HUES64 (cell line): ENCODE results near the gene C5orf47.
A peak's percentile ranks its signal among the peaks of the same experiment; 100 is the strongest.

Experiments used
- H3K27ac ChIP-seq: 2 replicates; pipeline ENCODE4 v1.7.0; 2013; ENCODE audit warnings: low read depth, low read length, inconsistent platforms
- H3K27me3 ChIP-seq: 2 replicates; pipeline ENCODE4 v1.6.1; 2013; ENCODE audit warnings: mild to moderate bottlenecking, low read length; ENCODE audit not compliant: insufficient read depth
- H3K36me3 ChIP-seq: 2 replicates; pipeline ENCODE4 v1.6.1; 2013; ENCODE audit warnings: mild to moderate bottlenecking, low read length; ENCODE audit not compliant: insufficient read depth
- H3K4me1 ChIP-seq: 2 replicates; pipeline ENCODE4 v1.6.1; 2013; ENCODE audit warnings: mild to moderate bottlenecking, low read length, moderate library complexity; ENCODE audit not compliant: insufficient read depth
- H3K4me3 ChIP-seq: 2 replicates; pipeline ENCODE4 v1.5.1; 2013; ENCODE audit warnings: mild to moderate bottlenecking, low read length, moderate library complexity
- H3K9ac ChIP-seq: 2 replicates; pipeline ENCODE4 v1.6.1; 2013; ENCODE audit warnings: mild to moderate bottlenecking, low read depth, low read length
- H3K9me3 ChIP-seq: 2 replicates; pipeline ENCODE4 v1.6.1; 2013; ENCODE audit warnings: low read depth, low read length; ENCODE audit not compliant: insufficient read depth
- WGBS: fragments of 150-250, 120-280 bp; methylation state at CpG from one replicate; pipeline ENCODE4 v1.1.7; 2013; ENCODE audit warnings: missing lambda C conversion rate; 5-methylcytosine and 5-hydroxymethylcytosine counted together

C5orf47 gene

GRCh38 chr5:173960986-173961385, 28.0 kb upstream of the C5orf47 start:
- H3K4me1 ChIP-seq, result peaks cover 16% of the 10 kb centered on the region
- WGBS, result 100% methylated on average over 1 of the region's 2 CpGs

GRCh38 chr5:173961418-173961817, 27.6 kb upstream of the C5orf47 start:
- Histone ChIP-seq H3K4me1 (peaks cover 16% of the 10 kb centered on the region), H3K27me3 (no peaks in the 10 kb centered on the region), H3K36me3 (0 out of 2 replicates have a peak, but pooled peaks cover 6% of the 10 kb centered on the region), H3K9ac (no peak overlapping the region), H3K4me3 (no peak overlapping the region), H3K27ac (no peak overlapping the region), H3K9me3 (no peaks in the 10 kb centered on the region)
- WGBS, result no CpG with 5 or more reads among the region's 1 CpG

More at GRCh38 chr5:173960986-173961385, 28.0 kb upstream of the C5orf47 start:
- no peak overlapping the region for H3K4me3 ChIP-seq
- no peak overlapping the region for H3K27ac ChIP-seq
- no peaks in the 10 kb centered on the region for H3K27me3 ChIP-seq
- 0 out of 2 replicates have a peak, but pooled peaks cover 8% of the 10 kb centered on the region for H3K36me3 ChIP-seq
- H3K9ac ChIP-seq, result no peak overlapping the region
- H3K9me3 ChIP-seq, result no peaks in the 10 kb centered on the region

GRCh38 chr5:173962436-173962972, 26.5 kb upstream of the C5orf47 start:
- peaks cover 16% of the 10 kb centered on the region for H3K4me1 ChIP-seq
- H3K27ac ChIP-seq, result peak overlapping the region; percentile 56
- H3K9ac ChIP-seq, result 0 out of 2 replicates have a peak overlapping the region, but pooled peaks have one; percentile 13
- H3K36me3 ChIP-seq, result no peaks in the 10 kb centered on the region
- H3K27me3 ChIP-seq, result no peaks in the 10 kb centered on the region
- H3K9me3 ChIP-seq, result no peaks in the 10 kb centered on the region
- H3K4me3 ChIP-seq, result no peak overlapping the region
- 81% methylated on average over 3 of the region's 3 CpGs for WGBS

GRCh38 chr5:173963182-173963838, 25.7 kb upstream of the C5orf47 start:
- Histone ChIP-seq H3K9ac (peak overlapping the region; percentile 71), H3K9me3 (no peaks in the 10 kb centered on the region), H3K4me1 (peaks cover 22% of the 10 kb centered on the region), H3K4me3 (peak overlapping the region; percentile 25), H3K27me3 (no peaks in the 10 kb centered on the region), H3K36me3 (no peaks in the 10 kb centered on the region), H3K27ac (peak overlapping the region; percentile 85)
- WGBS, result 68% methylated on average over 10 of the region's 10 CpGs

GRCh38 chr5:173963867-173964441, 25.0 kb upstream of the C5orf47 start:
- Histone ChIP-seq H3K9ac (peak overlapping the region; percentile 71), H3K4me3 (peak overlapping the region; percentile 43)
- 85% methylated on average over 19 of the region's 19 CpGs for WGBS

GRCh38 chr5:173964506-173964905, 24.5 kb upstream of the C5orf47 start:
- Histone ChIP-seq H3K4me3 (peak overlapping the region; percentile 20; the same call in 1 of the 2 replicates), H3K9me3 (no peaks in the 10 kb centered on the region), H3K36me3 (no peaks in the 10 kb centered on the region), H3K27me3 (no peaks in the 10 kb centered on the region), H3K4me1 (peaks cover 30% of the 10 kb centered on the region), H3K9ac (no peak overlapping the region), H3K27ac (no peak overlapping the region)
- 89% methylated on average over 1 of the region's 1 CpG for WGBS

More at GRCh38 chr5:173963867-173964441, 25.0 kb upstream of the C5orf47 start:
- H3K36me3 ChIP-seq, result no peaks in the 10 kb centered on the region
- peak overlapping the region; percentile 85 for H3K27ac ChIP-seq
- H3K9me3 ChIP-seq, result no peaks in the 10 kb centered on the region
- H3K4me1 ChIP-seq, result peaks cover 24% of the 10 kb centered on the region
- no peaks in the 10 kb centered on the region for H3K27me3 ChIP-seq

- H3K27ac ChIP-seq, result no peak overlapping the region
- 84% methylated on average over 4 of the region's 4 CpGs for WGBS
- H3K27me3 ChIP-seq, result no peaks in the 10 kb centered on the region
- no peaks in the 10 kb centered on the region for H3K36me3 ChIP-seq
- H3K4me3 ChIP-seq, result no peak overlapping the region
- no peak overlapping the region for H3K9ac ChIP-seq
- no peaks in the 10 kb centered on the region for H3K9me3 ChIP-seq
- peaks cover 46% of the 10 kb centered on the region for H3K4me1 ChIP-seq
Measured at GRCh38 chr5:173967241-173967640, 21.7 kb upstream of the C5orf47 start.

- Histone ChIP-seq H3K9me3 (no peaks in the 10 kb centered on the region), H3K36me3 (no peaks in the 10 kb centered on the region), H3K9ac (no peak overlapping the region), H3K27me3 (no peaks in the 10 kb centered on the region), H3K27ac (no peak overlapping the region), H3K4me1 (peaks cover 36% of the 10 kb centered on the region), H3K4me3 (no peak overlapping the region)
- WGBS, result 79% methylated on average over 9 of the region's 9 CpGs
Measured at GRCh38 chr5:173968154-173968797, 20.7 kb upstream of the C5orf47 start.

- H3K4me3 ChIP-seq, result no peak overlapping the region
- no peaks in the 10 kb centered on the region for H3K27me3 ChIP-seq
- WGBS, result 74% methylated on average over 12 of the region's 12 CpGs
- no peak overlapping the region for H3K9ac ChIP-seq
- H3K4me1 ChIP-seq, result peaks cover 30% of the 10 kb centered on the region
- H3K27ac ChIP-seq, result peak overlapping the region; percentile 31; the same call in 1 of the 2 replicates
- H3K9me3 ChIP-seq, result no peaks in the 10 kb centered on the region
- H3K36me3 ChIP-seq, result no peaks in the 10 kb centered on the region
Measured at GRCh38 chr5:173969167-173970049, 19.6 kb upstream of the C5orf47 start.

GRCh38 chr5:173970878-173971650, 17.9 kb upstream of the C5orf47 start:
- no peak overlapping the region for H3K4me3 ChIP-seq
- no peak overlapping the region for H3K27ac ChIP-seq
- H3K27me3 ChIP-seq, result no peaks in the 10 kb centered on the region
- H3K36me3 ChIP-seq, result no peaks in the 10 kb centered on the region
- WGBS, result 92% methylated on average over 18 of the region's 18 CpGs
- H3K9me3 ChIP-seq, result no peaks in the 10 kb centered on the region
- no peak overlapping the region for H3K9ac ChIP-seq
- H3K4me1 ChIP-seq, result peaks cover 30% of the 10 kb centered on the region
